K562 (cell line): ENCODE results near the gene EVI5. TPM values are rescaled to one million over a fixed set of nuclear protein-coding genes. Genes with fewer than 3 reads are reported as not detected.

Experiments
- AFF4 ChIP-seq: sonication (generic); formaldehyde crosslinking; IDR thresholded peaks from 2 replicates; pipeline ENCODE4 v1.8.0; 2023; ENCODE audit warnings: mild to moderate bottlenecking, missing genetic modification reagents
- BRCA1 ChIP-seq, 2 experiments: fragments of 450-650 bp in 1 of 2; sonication (generic) in 1 of 2; formaldehyde crosslinking in 1 of 2; IDR thresholded peaks; 2 replicates each; pipeline versions ENCODE4 v1.5.0 to v1.6.1; 2017 to 2020; ENCODE audit warnings: mild to moderate bottlenecking in 1 of 2, missing genetic modification reagents in 1 of 2
- CBFB ChIP-seq: sonication (generic); formaldehyde crosslinking; IDR thresholded peaks from 2 replicates; pipeline ENCODE4 v1.4.0; 2020; ENCODE audit warnings: mild to moderate bottlenecking, missing genetic modification reagents
- ERF ChIP-seq: fragments of 450-650 bp; formaldehyde crosslinking; IDR thresholded peaks from 2 replicates; pipeline ENCODE4 v1.4.0; 2020; ENCODE audit warnings: mild to moderate bottlenecking, mixed read lengths
- FOXM1 ChIP-seq, 2 experiments: fragments of 450-650 bp in 1 of 2; sonication (generic) in 1 of 2; formaldehyde crosslinking in 1 of 2; IDR thresholded peaks; 2 replicates each; pipeline versions ENCODE4 v1.6.1 to v1.9.0; 2017 to 2022; ENCODE audit warnings: low read depth in 2 of 2, mild to moderate bottlenecking in 2 of 2, missing genetic modification reagents in 1 of 2, moderate library complexity in 1 of 2
- HMG20A ChIP-seq: fragments of 450-650 bp; formaldehyde crosslinking; conservative IDR thresholded peaks from 2 replicates; pipeline ENCODE4 v1.4.0; 2020; ENCODE audit warnings: mild to moderate bottlenecking, mixed read lengths
- NR1H2 ChIP-seq: sonication (generic); formaldehyde crosslinking; IDR thresholded peaks from 2 replicates; pipeline ENCODE4 v1.4.0; 2020; ENCODE audit warnings: mild to moderate bottlenecking, missing genetic modification reagents
- NR2C2 ChIP-seq, 2 experiments: fragments of 200-800 bp in 1 of 2; sonication (Bioruptor generic) in 1 of 2; sonication (generic) in 1 of 2; formaldehyde crosslinking in 1 of 2; IDR thresholded peaks; 2 replicates each; pipeline versions ENCODE4 v1.6.1 to v1.8.0; 2016 to 2022; ENCODE audit warnings: mild to moderate bottlenecking in 1 of 2, missing compliant biosample characterization in 1 of 2, missing genetic modification characterization in 1 of 2, missing genetic modification reagents in 1 of 2
- NRF1 ChIP-seq, 2 experiments: fragments of 450-650 bp; IDR thresholded peaks in 1 of 2; conservative IDR thresholded peaks in 1 of 2; 2 replicates each; pipeline ENCODE4 v1.6.1; 2014; ENCODE audit warnings: mild to moderate bottlenecking in 2 of 2
- SP2 ChIP-seq: IDR thresholded peaks from 2 replicates; pipeline ENCODE4 v1.6.1; 2011; ENCODE audit warnings: mild to moderate bottlenecking, low read depth, low read length, moderate library complexity; ENCODE audit not compliant: poor library complexity, severe bottlenecking; ENCODE audit errors: extremely low read depth
- THRB ChIP-seq: fragments of 450-650 bp; formaldehyde crosslinking; conservative IDR thresholded peaks from 2 replicates; pipeline ENCODE4 v1.4.0; 2022; ENCODE audit warnings: mild to moderate bottlenecking, missing genetic modification characterization
- ZNF644 ChIP-seq: fragments of 200-800 bp; sonication (Bioruptor generic); IDR thresholded peaks from 2 replicates; pipeline ENCODE4 v1.6.1; 2016; ENCODE audit warnings: low read depth, missing genetic modification characterization, missing compliant biosample characterization
- ZNF785 ChIP-seq: fragments of 250-450 bp; sonication (Bioruptor Pico); IDR thresholded peaks from 2 replicates; pipeline ENCODE4 v1.4.0; 2020; ENCODE audit warnings: mild to moderate bottlenecking
- polyA plus RNA-seq, 8 experiments: library from polyadenylated mRNA; depleted of rRNA in 4 of 8; stranded (reverse) in 5 of 8; unstranded in 3 of 8; fragments of >200 nt; fragmentation: Nextera tagmentation in 2 of 8; fragmentation: Illumina TruSeq in 1 of 8; extraction: Ambion mirVana in 2 of 8; extraction: Trizol in 1 of 8; gene quantifications; 2 replicates each; pipeline versions ENCODE4 v1.2.1 to v1.2.3, GENCODE V29; 2011 to 2014; ENCODE audit warnings: inconsistent platforms in 1 of 8, missing spikeins in 1 of 8
- total RNA-seq, 7 experiments: library from RNA; depleted of rRNA in 6 of 7; stranded (reverse); fragments of >200 nt in 6 of 7; fragmentation: Illumina TruSeq in 2 of 7; extraction: Trizol in 2 of 7; gene quantifications; 2 replicates each; pipeline versions ENCODE4 v1.2.1 to v1.2.3, GENCODE V29; 2011 to 2021; ENCODE audit warnings: low replicate concordance in 1 of 7
- TF ChIP-seq, protein P1 (sequence below), 2 experiments: IDR thresholded peaks; 2 replicates each; pipeline ENCODE4 v1.6.1; 2012; ENCODE audit warnings: improper control_type of control experiment in 2 of 2, low read depth in 2 of 2, low read length in 2 of 2, borderline replicate concordance in 1 of 2

EVI5 gene
- total and polyA plus RNA-seq, 9 of the 15 experiments (the other 6 are each of a cell fraction or from before 2014, with no cell fraction given), result 1.7 to 50.1 (median 13.7) TPM

- TF ChIP-seq THRB (CRISPR knock-in tag) (no peak), BRCA1 (IDR thresholded peaks at IDR 0.05) (no peak), BRCA1 (CRISPR knock-in tag; IDR thresholded peaks at IDR 0.05) (no peak), AFF4 (CRISPR knock-in tag) (no peak), ERF (CRISPR knock-in tag) (no peak), HMG20A (no peak), FOXM1 (IDR thresholded peaks at IDR 0.05; ENCODE audit: low read depth) (no peak), FOXM1 (CRISPR knock-in tag; IDR thresholded peaks at IDR 0.05; ENCODE audit: low read depth) (0 out of 2 replicates have a peak, but pooled peaks have one; percentile 27), SP2 (no peak), NR2C2 (CRISPR knock-in tag; IDR thresholded peaks at IDR 0.05) (no peak), NR2C2 (tag; IDR thresholded peaks at IDR 0.05) (no peak), CBFB (no peak), ZNF785 (CRISPR knock-in tag) (no peak), NR1H2 (0 out of 2 replicates have a peak, but pooled peaks have one; percentile 60), NRF1 (conservative IDR thresholded peaks at IDR 0.05 in 1 of 2, IDR thresholded peaks at IDR 0.05 in 1 of 2) (no peak), ZNF644 (tag) (no peak)
- TF ChIP-seq, protein P1, sequence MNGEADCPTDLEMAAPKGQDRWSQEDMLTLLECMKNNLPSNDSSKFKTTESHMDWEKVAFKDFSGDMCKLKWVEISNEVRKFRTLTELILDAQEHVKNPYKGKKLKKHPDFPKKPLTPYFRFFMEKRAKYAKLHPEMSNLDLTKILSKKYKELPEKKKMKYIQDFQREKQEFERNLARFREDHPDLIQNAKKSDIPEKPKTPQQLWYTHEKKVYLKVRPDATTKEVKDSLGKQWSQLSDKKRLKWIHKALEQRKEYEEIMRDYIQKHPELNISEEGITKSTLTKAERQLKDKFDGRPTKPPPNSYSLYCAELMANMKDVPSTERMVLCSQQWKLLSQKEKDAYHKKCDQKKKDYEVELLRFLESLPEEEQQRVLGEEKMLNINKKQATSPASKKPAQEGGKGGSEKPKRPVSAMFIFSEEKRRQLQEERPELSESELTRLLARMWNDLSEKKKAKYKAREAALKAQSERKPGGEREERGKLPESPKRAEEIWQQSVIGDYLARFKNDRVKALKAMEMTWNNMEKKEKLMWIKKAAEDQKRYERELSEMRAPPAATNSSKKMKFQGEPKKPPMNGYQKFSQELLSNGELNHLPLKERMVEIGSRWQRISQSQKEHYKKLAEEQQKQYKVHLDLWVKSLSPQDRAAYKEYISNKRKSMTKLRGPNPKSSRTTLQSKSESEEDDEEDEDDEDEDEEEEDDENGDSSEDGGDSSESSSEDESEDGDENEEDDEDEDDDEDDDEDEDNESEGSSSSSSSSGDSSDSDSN (IDR thresholded peaks at IDR 0.05; ENCODE audit: borderline replicate concordance in 1 of 2, low read depth in 2 of 2, low read length in 2 of 2), result no peak
These were observed 300.2 kb downstream of the EVI5 start (continued) for GRCh38 chr1:92484472-92485380.
